BE2C (cell line): Measurements from ENCODE around the gene PRKN.

ENCODE experiments used
- DNase-seq: peaks from one replicate; pipeline ENCODE4 v3.0.0-alpha.2; 2020
- H3K27me3 ChIP-seq: fragments of 250-450 bp; sonication (Bioruptor Pico); 2 replicates; pipeline ENCODE4 v1.5.1; 2020; ENCODE audit warnings: mild to moderate bottlenecking
- H3K36me3 ChIP-seq: fragments of 250-450 bp; sonication (Bioruptor Pico); 2 replicates; pipeline ENCODE4 v1.5.1; 2020; ENCODE audit warnings: mild to moderate bottlenecking
- H3K4me1 ChIP-seq: fragments of 250-450 bp; sonication (Bioruptor Pico); 2 replicates; pipeline ENCODE4 v1.5.1; 2020
- H3K4me3 ChIP-seq: 2 replicates; pipeline ENCODE4 v1.5.1; 2011; ENCODE audit warnings: low read depth, low read length
- H3K9me3 ChIP-seq: fragments of 250-450 bp; sonication (Bioruptor Pico); 2 replicates; pipeline ENCODE4 v1.5.1; 2020
- TF ChIP-seq, protein P1 (sequence below): IDR thresholded peaks from 2 replicates; pipeline ENCODE4 v1.5.1; 2012; ENCODE audit warnings: mild to moderate bottlenecking, low read depth, low read length

The PRKN gene

DNA sequence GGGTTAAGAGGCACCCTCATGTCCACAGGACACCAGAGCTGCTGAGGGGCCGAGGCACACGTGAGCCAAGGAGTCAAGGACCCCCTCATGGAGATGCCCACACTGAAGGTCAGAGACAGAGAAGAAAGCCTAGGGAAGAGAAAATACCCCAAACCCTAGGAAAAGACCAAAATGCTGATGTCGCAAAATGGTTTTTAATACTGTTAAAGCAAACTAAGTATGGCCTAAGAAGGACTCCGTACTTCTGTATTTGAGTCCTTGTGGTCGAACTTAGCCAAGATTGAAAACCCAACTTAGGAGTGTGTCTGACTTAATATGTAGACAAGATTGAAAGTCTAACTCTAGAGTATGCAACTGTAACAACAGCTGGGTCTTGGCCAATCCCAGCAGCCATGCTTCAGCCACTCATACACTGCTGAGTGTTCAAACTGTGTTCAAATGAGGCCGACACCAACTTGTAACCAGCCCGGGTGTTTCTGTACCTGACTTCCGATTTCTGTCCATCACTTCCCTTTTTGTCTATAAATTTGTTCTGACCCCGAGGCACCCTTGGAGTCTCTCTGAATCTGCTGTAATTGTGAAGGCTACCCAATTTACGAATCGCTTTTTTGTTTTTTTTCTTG, 1361.2 kb downstream of the PRKN start:
- TF ChIP-seq, protein P1, sequence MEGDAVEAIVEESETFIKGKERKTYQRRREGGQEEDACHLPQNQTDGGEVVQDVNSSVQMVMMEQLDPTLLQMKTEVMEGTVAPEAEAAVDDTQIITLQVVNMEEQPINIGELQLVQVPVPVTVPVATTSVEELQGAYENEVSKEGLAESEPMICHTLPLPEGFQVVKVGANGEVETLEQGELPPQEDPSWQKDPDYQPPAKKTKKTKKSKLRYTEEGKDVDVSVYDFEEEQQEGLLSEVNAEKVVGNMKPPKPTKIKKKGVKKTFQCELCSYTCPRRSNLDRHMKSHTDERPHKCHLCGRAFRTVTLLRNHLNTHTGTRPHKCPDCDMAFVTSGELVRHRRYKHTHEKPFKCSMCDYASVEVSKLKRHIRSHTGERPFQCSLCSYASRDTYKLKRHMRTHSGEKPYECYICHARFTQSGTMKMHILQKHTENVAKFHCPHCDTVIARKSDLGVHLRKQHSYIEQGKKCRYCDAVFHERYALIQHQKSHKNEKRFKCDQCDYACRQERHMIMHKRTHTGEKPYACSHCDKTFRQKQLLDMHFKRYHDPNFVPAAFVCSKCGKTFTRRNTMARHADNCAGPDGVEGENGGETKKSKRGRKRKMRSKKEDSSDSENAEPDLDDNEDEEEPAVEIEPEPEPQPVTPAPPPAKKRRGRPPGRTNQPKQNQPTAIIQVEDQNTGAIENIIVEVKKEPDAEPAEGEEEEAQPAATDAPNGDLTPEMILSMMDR, result no peak
- H3K27me3 ChIP-seq, result no peaks in the 10 kb centered on the region
- H3K4me1 ChIP-seq, result no peaks in the 10 kb centered on the region
- H3K36me3 ChIP-seq, result no peaks in the 10 kb centered on the region
- no peaks in the 10 kb centered on the region; the same call in 1 of the 2 replicates for H3K9me3 ChIP-seq
- H3K4me3 ChIP-seq, result no peak overlapping the region
- DNase-seq, result no peak

DNA sequence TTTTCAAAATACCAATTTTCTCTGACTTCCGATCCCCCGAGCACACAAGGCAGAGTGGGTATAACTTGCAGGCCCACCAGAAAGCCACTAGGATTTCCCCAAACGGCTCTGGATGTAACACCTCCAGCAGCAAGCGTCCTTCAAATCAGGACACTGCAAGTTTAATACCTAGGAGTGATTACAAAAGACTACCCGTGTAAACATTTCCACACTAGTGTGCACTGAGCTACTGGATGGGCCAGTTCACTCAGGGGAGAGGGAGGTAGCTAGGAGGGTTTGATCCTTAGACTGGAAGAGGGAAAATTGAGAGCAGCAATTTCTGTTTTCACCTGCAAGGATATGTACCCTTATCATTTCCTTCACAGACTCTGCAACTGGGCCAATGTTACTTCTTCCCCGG, 1361.9 kb downstream of the PRKN start:
- Histone ChIP-seq H3K4me1 (no peaks in the 10 kb centered on the region), H3K27me3 (no peaks in the 10 kb centered on the region), H3K36me3 (no peaks in the 10 kb centered on the region), H3K9me3 (no peaks in the 10 kb centered on the region; the same call in 1 of the 2 replicates), H3K4me3 (no peak overlapping the region)
- TF ChIP-seq, protein P1, result no peak
- no peak for DNase-seq

DNA sequence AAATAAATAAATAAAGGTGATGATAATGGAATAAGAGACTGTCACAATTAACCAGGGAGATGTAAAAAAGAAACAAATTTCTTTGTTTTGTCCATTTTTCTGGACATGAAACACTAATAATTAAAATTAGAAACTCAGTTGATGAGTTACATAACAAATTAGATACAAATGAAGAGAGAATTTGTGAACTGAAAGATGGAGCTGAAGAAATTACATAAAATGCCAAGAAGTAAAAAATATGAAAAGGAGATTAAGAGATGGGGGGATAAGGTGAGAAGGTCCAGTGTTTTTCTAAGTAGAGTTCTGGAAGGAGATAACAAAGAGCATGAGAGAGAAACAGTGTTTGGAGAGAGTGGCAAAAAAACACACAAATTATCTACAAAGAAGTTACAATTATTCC, 1364.3 kb downstream of the PRKN start:
- H3K4me1 ChIP-seq, result peaks cover 2% of the 10 kb centered on the region; the same call in 1 of the 2 replicates
- H3K36me3 ChIP-seq, result no peaks in the 10 kb centered on the region
- TF ChIP-seq, protein P1, result no peak

DNA sequence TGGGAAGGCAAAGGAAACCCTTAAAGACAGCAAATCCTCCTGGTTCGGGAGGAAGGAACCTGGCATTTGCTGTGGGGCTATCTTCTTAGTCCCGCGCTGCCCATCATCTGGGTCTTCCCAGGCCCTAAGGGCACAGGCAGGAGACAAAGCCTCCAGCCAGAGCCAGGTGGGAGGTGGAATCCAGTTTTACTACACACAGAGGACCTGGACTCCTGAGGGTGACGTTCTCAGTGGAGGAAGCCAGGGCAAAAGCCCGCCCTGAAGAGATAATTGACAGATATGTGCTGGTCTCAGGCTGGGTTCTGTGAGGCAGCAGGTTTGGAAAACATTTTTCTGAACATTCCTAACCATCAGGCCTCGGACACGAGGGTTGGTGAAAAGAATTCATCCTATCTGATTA, 1365.3 kb downstream of the PRKN start:
- H3K36me3 ChIP-seq, result no peaks in the 10 kb centered on the region
- H3K4me1 ChIP-seq, result peaks cover 2% of the 10 kb centered on the region; the same call in 1 of the 2 replicates
- TF ChIP-seq, protein P1, result no peak
- H3K4me3 ChIP-seq, result no peak overlapping the region
- DNase-seq, result no peak
- H3K9me3 ChIP-seq, result no peaks in the 10 kb centered on the region; the same call in 1 of the 2 replicates
- no peaks in the 10 kb centered on the region for H3K27me3 ChIP-seq

More for the DNA sequence above, 1364.3 kb downstream of the PRKN start:
- no peaks in the 10 kb centered on the region for H3K27me3 ChIP-seq
- no peaks in the 10 kb centered on the region; the same call in 1 of the 2 replicates for H3K9me3 ChIP-seq
- DNase-seq, result no peak
- no peak overlapping the region for H3K4me3 ChIP-seq

DNA sequence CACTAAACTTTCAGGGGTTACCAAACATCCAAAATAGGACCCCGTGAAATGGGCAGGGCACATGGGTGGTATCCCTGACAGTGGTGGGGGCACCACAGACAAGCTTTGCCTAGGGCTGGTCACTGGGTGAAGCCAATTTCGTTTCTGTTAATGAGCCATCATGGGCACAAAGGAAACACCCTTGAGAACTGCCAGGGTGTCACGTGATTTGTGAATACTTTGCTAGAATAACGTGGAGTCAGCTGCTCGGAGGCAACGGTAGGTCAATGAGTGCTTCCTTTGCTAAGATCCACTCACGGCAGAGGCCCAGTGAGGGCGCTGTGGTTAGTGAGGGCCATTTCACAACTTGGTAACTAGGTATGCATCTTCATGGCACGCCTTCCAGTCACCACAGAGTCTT, 1366.0 kb downstream of the PRKN start:
- no peaks in the 10 kb centered on the region for H3K27me3 ChIP-seq
- H3K4me1 ChIP-seq, result peaks cover 2% of the 10 kb centered on the region; the same call in 1 of the 2 replicates
- TF ChIP-seq, protein P1, result no peak
- no peak overlapping the region for H3K4me3 ChIP-seq
- no peaks in the 10 kb centered on the region for H3K36me3 ChIP-seq
- no peak for DNase-seq
- no peaks in the 10 kb centered on the region; the same call in 1 of the 2 replicates for H3K9me3 ChIP-seq

DNA sequence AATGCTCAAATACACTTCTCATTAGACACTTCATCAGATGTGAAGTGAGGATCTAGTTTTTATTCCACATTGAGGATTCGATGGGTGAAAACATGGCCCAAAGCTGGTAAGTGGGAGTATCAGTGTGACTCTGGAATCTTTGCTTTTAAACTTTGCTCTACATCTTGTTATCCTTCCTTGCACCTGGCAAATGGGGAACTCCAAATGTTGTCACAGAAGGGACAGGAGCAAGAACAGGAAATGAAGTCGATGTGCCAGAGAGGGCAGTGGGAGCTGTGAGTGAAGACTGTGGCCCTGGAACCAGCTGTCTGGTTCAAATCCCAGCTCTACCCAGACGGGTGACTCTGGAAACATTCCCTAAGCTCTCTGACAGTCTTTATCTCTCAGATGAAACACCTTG, 1367.0 kb downstream of the PRKN start:
- DNase-seq, result no peak
- TF ChIP-seq, protein P1, result no peak
- peaks cover 2% of the 10 kb centered on the region; the same call in 1 of the 2 replicates for H3K4me1 ChIP-seq
- no peaks in the 10 kb centered on the region for H3K27me3 ChIP-seq
- no peaks in the 10 kb centered on the region; the same call in 1 of the 2 replicates for H3K9me3 ChIP-seq
- H3K36me3 ChIP-seq, result no peaks in the 10 kb centered on the region
- no peak overlapping the region for H3K4me3 ChIP-seq
